ENCODE data around the gene ZKSCAN1.

ZKSCAN1 gene

GRCh38 chr7:100029596-100029995, 14.2 kb downstream of the ZKSCAN1 start:
- TF ChIP-seq CREB1 (IDR thresholded peaks at IDR 0.05; ENCODE audit: low read depth), result no peak
- no peak for TF ChIP-seq TAF1 (IDR thresholded peaks at IDR 0.05; ENCODE audit: low read depth)
- no peak for TF ChIP-seq EP300 (IDR thresholded peaks at IDR 0.05; ENCODE audit: borderline replicate concordance)
- TF ChIP-seq FOXM1 (IDR thresholded peaks at IDR 0.05; ENCODE audit: borderline replicate concordance, low read depth), result no peak
- TF ChIP-seq ZBTB7A (IDR thresholded peaks at IDR 0.05; ENCODE audit: low read depth), result no peak
- TF ChIP-seq NFIC (IDR thresholded peaks at IDR 0.05), result no peak
- TF ChIP-seq YY1 (IDR thresholded peaks at IDR 0.05; ENCODE audit: low read depth), result no peak
- no peak for TF ChIP-seq EGR1 (IDR thresholded peaks at IDR 0.05)
- TF ChIP-seq TCF12 (IDR thresholded peaks at IDR 0.05; ENCODE audit: low read depth), result no peak
- TF ChIP-seq CEBPB (IDR thresholded peaks at IDR 0.05), result no peak
- TF ChIP-seq REST (IDR thresholded peaks at IDR 0.05; ENCODE audit: low read depth), result no peak
- TF ChIP-seq RAD21 (IDR thresholded peaks at IDR 0.05; ENCODE audit: low read depth), result no peak
- TF ChIP-seq USF1 (IDR thresholded peaks at IDR 0.05), result no peak
- TF ChIP-seq MAX (IDR thresholded peaks at IDR 0.05), result no peak
- TF ChIP-seq TEAD4 (IDR thresholded peaks at IDR 0.05), result no peak

- no peak for TF ChIP-seq REST (IDR thresholded peaks at IDR 0.05; ENCODE audit: low read depth)
- no peak for TF ChIP-seq CEBPB (IDR thresholded peaks at IDR 0.05)
- no peak for TF ChIP-seq USF1 (IDR thresholded peaks at IDR 0.05)
- no peak for TF ChIP-seq MAX (IDR thresholded peaks at IDR 0.05)
- no peak for TF ChIP-seq CREB1 (IDR thresholded peaks at IDR 0.05; ENCODE audit: low read depth)
- no peak for TF ChIP-seq YY1 (IDR thresholded peaks at IDR 0.05; ENCODE audit: low read depth)
Measured at GRCh38 chr7:100033526-100033925, 18.1 kb downstream of the ZKSCAN1 start.

- no peak for TF ChIP-seq TCF12 (IDR thresholded peaks at IDR 0.05; ENCODE audit: low read depth)
- TF ChIP-seq REST (IDR thresholded peaks at IDR 0.05; ENCODE audit: low read depth), result no peak
- no peak for TF ChIP-seq YY1 (IDR thresholded peaks at IDR 0.05; ENCODE audit: low read depth)
- TF ChIP-seq MAX (IDR thresholded peaks at IDR 0.05), result no peak
- TF ChIP-seq FOXM1 (IDR thresholded peaks at IDR 0.05; ENCODE audit: borderline replicate concordance, low read depth), result no peak
- no peak for TF ChIP-seq ZBTB7A (IDR thresholded peaks at IDR 0.05; ENCODE audit: low read depth)
- no peak for TF ChIP-seq CEBPB (IDR thresholded peaks at IDR 0.05)
- no peak for TF ChIP-seq NFIC (IDR thresholded peaks at IDR 0.05)
- TF ChIP-seq TEAD4 (IDR thresholded peaks at IDR 0.05), result no peak
- no peak for TF ChIP-seq CREB1 (IDR thresholded peaks at IDR 0.05; ENCODE audit: low read depth)
- TF ChIP-seq RAD21 (IDR thresholded peaks at IDR 0.05; ENCODE audit: low read depth), result no peak
- TF ChIP-seq EP300 (IDR thresholded peaks at IDR 0.05; ENCODE audit: borderline replicate concordance), result no peak
Measured at GRCh38 chr7:100034871-100035510, 19.6 kb downstream of the ZKSCAN1 start.

- TF ChIP-seq EP300 (IDR thresholded peaks at IDR 0.05; ENCODE audit: borderline replicate concordance) (no peak), TAF1 (IDR thresholded peaks at IDR 0.05; ENCODE audit: low read depth) (no peak), NFIC (IDR thresholded peaks at IDR 0.05) (no peak), RAD21 (IDR thresholded peaks at IDR 0.05; ENCODE audit: low read depth) (no peak), ZBTB7A (IDR thresholded peaks at IDR 0.05; ENCODE audit: low read depth) (no peak), REST (IDR thresholded peaks at IDR 0.05; ENCODE audit: low read depth) (no peak), MAX (IDR thresholded peaks at IDR 0.05) (no peak), TEAD4 (IDR thresholded peaks at IDR 0.05) (no peak), USF1 (IDR thresholded peaks at IDR 0.05) (no peak), CREB1 (IDR thresholded peaks at IDR 0.05; ENCODE audit: low read depth) (no peak), FOXM1 (IDR thresholded peaks at IDR 0.05; ENCODE audit: borderline replicate concordance, low read depth) (no peak), EGR1 (IDR thresholded peaks at IDR 0.05) (no peak), CEBPB (IDR thresholded peaks at IDR 0.05) (no peak), YY1 (IDR thresholded peaks at IDR 0.05; ENCODE audit: low read depth) (no peak), TCF12 (IDR thresholded peaks at IDR 0.05; ENCODE audit: low read depth) (no peak)
Measured at GRCh38 chr7:100035876-100036275, 20.5 kb downstream of the ZKSCAN1 start.

Data from Ishikawa (cell line).